Epithelial cell of proximal tubule (primary cell): ENCODE measurements around the gene TTC12. TPM values are rescaled to one million over a fixed set of nuclear protein-coding genes. Genes with fewer than 3 reads are reported as not detected.

Source experiments
- DNase-seq: peaks from one replicate; pipeline ENCODE4 v3.0.0-alpha.2; 2011; ENCODE audit warnings: low read depth
- H3K4me3 ChIP-seq: 2 replicates; pipeline ENCODE4 v1.5.1; 2011; ENCODE audit warnings: low read depth, mild to moderate bottlenecking, low read length
- total RNA-seq: library from RNA; depleted of rRNA; stranded (reverse); fragments of >200 nt; gene quantifications from 2 replicates; pipeline ENCODE4 v1.2.3, GENCODE V29; 2015
- TF ChIP-seq, protein P1 (sequence below): conservative IDR thresholded peaks from 2 replicates; pipeline ENCODE4 v1.5.1; 2012; ENCODE audit warnings: low read depth, mild to moderate bottlenecking, low read length

Gene TTC12
- total RNA-seq, 1 donor from 2014 or later: 6.9 TPM

- TF ChIP-seq, protein P1, sequence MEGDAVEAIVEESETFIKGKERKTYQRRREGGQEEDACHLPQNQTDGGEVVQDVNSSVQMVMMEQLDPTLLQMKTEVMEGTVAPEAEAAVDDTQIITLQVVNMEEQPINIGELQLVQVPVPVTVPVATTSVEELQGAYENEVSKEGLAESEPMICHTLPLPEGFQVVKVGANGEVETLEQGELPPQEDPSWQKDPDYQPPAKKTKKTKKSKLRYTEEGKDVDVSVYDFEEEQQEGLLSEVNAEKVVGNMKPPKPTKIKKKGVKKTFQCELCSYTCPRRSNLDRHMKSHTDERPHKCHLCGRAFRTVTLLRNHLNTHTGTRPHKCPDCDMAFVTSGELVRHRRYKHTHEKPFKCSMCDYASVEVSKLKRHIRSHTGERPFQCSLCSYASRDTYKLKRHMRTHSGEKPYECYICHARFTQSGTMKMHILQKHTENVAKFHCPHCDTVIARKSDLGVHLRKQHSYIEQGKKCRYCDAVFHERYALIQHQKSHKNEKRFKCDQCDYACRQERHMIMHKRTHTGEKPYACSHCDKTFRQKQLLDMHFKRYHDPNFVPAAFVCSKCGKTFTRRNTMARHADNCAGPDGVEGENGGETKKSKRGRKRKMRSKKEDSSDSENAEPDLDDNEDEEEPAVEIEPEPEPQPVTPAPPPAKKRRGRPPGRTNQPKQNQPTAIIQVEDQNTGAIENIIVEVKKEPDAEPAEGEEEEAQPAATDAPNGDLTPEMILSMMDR: no peak
- H3K4me3 ChIP-seq: no peak overlapping the region
- no peak for DNase-seq
Measured at GRCh38 chr11:113276466-113276865, 37.9 kb upstream of the TTC12 start.

- no peak for DNase-seq
- no peak overlapping the region for H3K4me3 ChIP-seq
- TF ChIP-seq, protein P1: no peak
Measured at GRCh38 chr11:113277907-113278306, 36.5 kb upstream of the TTC12 start.

GRCh38 chr11:113278481-113278880 is 35.9 kb upstream of the TTC12 start:
- H3K4me3 ChIP-seq: no peak overlapping the region
- DNase-seq: no peak
- TF ChIP-seq, protein P1: no peak

DNA sequence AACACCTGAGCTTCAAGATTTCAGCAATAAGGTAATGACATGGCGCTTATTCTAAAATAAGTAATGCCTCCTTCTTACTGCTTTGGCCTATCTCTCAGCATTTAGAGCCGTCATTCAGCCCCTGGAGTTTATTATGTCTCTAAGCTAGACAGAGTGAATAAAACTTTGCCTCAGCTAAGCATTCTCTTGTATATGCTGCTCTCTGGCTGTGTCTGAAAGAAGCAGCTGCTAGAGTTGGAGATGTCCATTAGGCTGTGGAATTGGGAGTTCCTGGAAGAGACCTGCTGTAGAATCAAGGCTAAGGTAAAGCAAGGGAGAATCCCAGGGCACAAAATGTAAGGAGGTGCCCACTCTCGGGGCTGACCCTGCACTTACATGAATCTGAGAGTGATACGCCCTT is 35.5 kb upstream of the TTC12 start:
- TF ChIP-seq, protein P1: no peak
- H3K4me3 ChIP-seq: no peak overlapping the region
- DNase-seq: no peak

DNA sequence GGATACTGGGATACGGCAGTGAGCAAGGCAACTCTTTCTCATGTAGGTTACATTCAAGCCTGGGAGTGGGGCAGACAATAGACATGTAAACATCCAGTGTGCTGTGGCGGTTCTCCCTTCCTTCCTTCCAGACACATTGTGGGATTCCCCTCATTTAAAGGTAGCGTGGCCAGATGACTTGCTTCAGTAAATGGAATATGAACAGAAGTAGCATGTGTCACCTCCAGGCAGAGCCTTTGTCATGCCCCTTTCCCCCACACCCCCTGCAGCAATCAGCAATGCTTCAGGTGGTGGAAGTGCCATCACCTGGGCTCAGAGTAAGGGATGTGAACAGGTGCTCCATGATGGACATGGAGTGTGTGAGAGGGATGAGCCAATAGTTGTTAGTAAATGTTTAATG is 34.8 kb upstream of the TTC12 start:
- no peak overlapping the region for H3K4me3 ChIP-seq
- DNase-seq: no peak
- TF ChIP-seq, protein P1: no peak

- DNase-seq: no peak
- H3K4me3 ChIP-seq: no peak overlapping the region
- TF ChIP-seq, protein P1: no peak
Measured at GRCh38 chr11:113281052-113281725, 33.2 kb upstream of the TTC12 start.

GRCh38 chr11:113282898-113283437 is 31.4 kb upstream of the TTC12 start:
- TF ChIP-seq, protein P1: no peak
- H3K4me3 ChIP-seq: no peak overlapping the region
- DNase-seq: no peak
